ENCODE data around the gene IFT88.
"Not testable (repeated sequence)": the region's sequence is repeated elsewhere in the genome, so short reads cannot be mapped to it uniquely, and the experiment has no call there.

- TF ChIP-seq MAX (IDR thresholded peaks at IDR 0.05; ENCODE audit: low read depth, low read length); POLR2A (IDR thresholded peaks at IDR 0.05; ENCODE audit: extremely low read depth, insufficient read length); CTCF (IDR thresholded peaks at IDR 0.05; ENCODE audit: low read depth, low read length); MYC (IDR thresholded peaks at IDR 0.05; ENCODE audit: low read depth, low read length): not testable (repeated sequence)
Observed at GRCh38 chr13:20681481-20681880, 114.5 kb downstream of the IFT88 start.

All from NB4 (cell line).